Neural cell (in vitro differentiated cells): ENCODE measurements around the gene TM7SF2.
"Not testable (repeated sequence)": the region's sequence is repeated elsewhere in the genome, so short reads cannot be mapped to it uniquely, and the experiment has no call there.

Experiments
- CTCF ChIP-seq: fragments of 450-650 bp; IDR thresholded peaks from 2 replicates; pipeline ENCODE4 v1.5.1; 2014; ENCODE audit warnings: antibody characterized with exemption, mild to moderate bottlenecking, moderate library complexity; ENCODE audit not compliant: poor library complexity, severe bottlenecking
- EZH2 ChIP-seq: fragments of 200-600, 300-800 bp; shearing (Covaris generic), sonication (generic); IDR thresholded peaks from 2 replicates; pipeline ENCODE4 v1.6.1; 2014; ENCODE audit warnings: antibody characterized with exemption, low read length, borderline replicate concordance, mild to moderate bottlenecking; ENCODE audit not compliant: insufficient read depth, poor library complexity, severe bottlenecking
- MXI1 ChIP-seq: fragments of 450-650 bp; conservative IDR thresholded peaks from 2 replicates; pipeline ENCODE4 v1.6.1; 2014; ENCODE audit warnings: antibody characterized with exemption, mild to moderate bottlenecking; ENCODE audit not compliant: poor library complexity, severe bottlenecking
- POLR2AphosphoS5 ChIP-seq: IDR thresholded peaks from 2 replicates; pipeline ENCODE4 v1.6.1; 2012
- TF ChIP-seq, protein P1 (sequence below): IDR thresholded peaks from 2 replicates; pipeline ENCODE4 v1.6.1; 2012; ENCODE audit warnings: borderline replicate concordance

- TF ChIP-seq CTCF, POLR2AphosphoS5, EZH2, MXI1: not testable (repeated sequence)
- TF ChIP-seq, protein P1, sequence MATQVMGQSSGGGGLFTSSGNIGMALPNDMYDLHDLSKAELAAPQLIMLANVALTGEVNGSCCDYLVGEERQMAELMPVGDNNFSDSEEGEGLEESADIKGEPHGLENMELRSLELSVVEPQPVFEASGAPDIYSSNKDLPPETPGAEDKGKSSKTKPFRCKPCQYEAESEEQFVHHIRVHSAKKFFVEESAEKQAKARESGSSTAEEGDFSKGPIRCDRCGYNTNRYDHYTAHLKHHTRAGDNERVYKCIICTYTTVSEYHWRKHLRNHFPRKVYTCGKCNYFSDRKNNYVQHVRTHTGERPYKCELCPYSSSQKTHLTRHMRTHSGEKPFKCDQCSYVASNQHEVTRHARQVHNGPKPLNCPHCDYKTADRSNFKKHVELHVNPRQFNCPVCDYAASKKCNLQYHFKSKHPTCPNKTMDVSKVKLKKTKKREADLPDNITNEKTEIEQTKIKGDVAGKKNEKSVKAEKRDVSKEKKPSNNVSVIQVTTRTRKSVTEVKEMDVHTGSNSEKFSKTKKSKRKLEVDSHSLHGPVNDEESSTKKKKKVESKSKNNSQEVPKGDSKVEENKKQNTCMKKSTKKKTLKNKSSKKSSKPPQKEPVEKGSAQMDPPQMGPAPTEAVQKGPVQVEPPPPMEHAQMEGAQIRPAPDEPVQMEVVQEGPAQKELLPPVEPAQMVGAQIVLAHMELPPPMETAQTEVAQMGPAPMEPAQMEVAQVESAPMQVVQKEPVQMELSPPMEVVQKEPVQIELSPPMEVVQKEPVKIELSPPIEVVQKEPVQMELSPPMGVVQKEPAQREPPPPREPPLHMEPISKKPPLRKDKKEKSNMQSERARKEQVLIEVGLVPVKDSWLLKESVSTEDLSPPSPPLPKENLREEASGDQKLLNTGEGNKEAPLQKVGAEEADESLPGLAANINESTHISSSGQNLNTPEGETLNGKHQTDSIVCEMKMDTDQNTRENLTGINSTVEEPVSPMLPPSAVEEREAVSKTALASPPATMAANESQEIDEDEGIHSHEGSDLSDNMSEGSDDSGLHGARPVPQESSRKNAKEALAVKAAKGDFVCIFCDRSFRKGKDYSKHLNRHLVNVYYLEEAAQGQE = not testable (repeated sequence)
These were observed 7.4 kb downstream of the TM7SF2 start for GRCh38 chr11:65118891-65119669.
